NB4 (cell line): ENCODE measurements around the gene NSD1.

ENCODE experiments used
- DNase-seq: peaks from one replicate; pipeline ENCODE4 v3.0.0; 2010; ENCODE audit warnings: low read depth
- H3K4me3 ChIP-seq: one replicate; pipeline ENCODE4 v1.5.1; 2011; ENCODE audit warnings: mild to moderate bottlenecking, low read depth, low read length, moderate library complexity
- CTCF ChIP-seq: IDR thresholded peaks from one replicate; pipeline ENCODE4 v1.5.1; 2012; ENCODE audit warnings: low read depth, low read length
- MAX ChIP-seq: IDR thresholded peaks from 2 replicates; pipeline ENCODE4 v1.6.1; 2011; ENCODE audit warnings: low read depth, low read length
- MYC ChIP-seq: IDR thresholded peaks from 2 replicates; pipeline ENCODE4 v1.6.1; 2011; ENCODE audit warnings: low read depth, low read length
- POLR2A ChIP-seq: IDR thresholded peaks from 2 replicates; pipeline ENCODE4 v1.6.1; 2011; ENCODE audit warnings: mild to moderate bottlenecking; ENCODE audit not compliant: insufficient read length; ENCODE audit errors: extremely low read depth

NSD1 gene

DNA sequence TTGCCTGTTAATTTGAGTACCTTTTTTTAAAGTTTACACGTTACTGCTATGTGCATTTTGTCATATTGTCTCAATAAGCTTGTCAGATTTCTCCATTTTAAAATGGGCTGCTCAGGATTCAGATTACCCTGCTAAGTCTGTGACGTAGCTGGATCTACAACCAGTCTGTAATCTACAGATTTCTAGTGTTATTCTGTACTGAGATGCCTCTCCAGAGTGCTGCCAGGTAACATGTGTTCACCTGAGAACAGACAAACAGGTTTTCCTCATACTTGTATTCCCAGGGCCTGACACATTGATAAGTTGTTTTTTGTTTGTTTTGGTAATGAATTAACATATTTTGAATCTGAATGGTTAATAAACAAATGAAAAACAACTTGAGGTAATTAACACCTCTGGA, 154.6 kb downstream of the NSD1 start:
- no peak overlapping the region for H3K4me3 ChIP-seq
- no peak for TF ChIP-seq MYC
- no peak for TF ChIP-seq POLR2A
- TF ChIP-seq MAX = no peak
- TF ChIP-seq CTCF = no peak
- no peak for DNase-seq

DNA sequence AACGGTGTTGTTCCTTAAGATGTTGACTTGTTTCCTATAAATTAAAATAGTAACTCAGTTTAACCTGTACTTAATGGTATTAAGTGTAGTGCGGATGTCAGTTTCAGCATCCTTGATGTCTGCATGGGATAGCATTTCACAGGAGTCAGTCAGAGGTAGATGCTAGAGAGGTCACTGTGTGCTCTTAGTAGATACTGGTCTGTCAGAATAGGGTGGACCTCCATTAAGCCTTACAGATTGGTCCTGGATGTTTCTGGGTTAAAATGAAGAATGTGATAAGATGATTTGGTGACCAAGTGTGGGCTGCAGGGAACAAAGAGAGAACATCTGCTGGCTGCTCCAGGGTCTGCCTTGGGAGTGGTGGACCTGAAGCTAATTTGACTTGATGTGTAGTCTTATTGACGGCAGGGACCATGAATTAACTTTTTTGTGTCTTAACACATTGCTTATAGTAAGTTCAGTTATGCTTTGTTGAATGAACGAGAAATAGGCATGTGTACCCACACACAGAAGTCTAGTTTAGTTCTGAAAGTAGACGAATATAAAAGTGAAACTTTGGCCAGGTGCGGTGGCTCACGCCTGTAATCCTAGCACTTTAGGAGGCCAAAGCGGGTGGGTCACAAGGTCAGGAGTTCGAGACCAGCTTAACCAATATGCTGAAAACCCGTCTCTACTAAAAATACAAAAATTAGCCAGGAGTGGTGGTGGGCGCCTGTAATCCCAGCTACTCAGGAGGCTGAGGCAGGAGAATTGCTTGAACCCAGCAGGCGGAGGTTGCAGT, 157.4 kb downstream of the NSD1 start:
- no peak for DNase-seq
- no peak for TF ChIP-seq POLR2A
- no peak for TF ChIP-seq CTCF
- TF ChIP-seq MYC = no peak
- TF ChIP-seq MAX = no peak
- H3K4me3 ChIP-seq = no peak overlapping the region

DNA sequence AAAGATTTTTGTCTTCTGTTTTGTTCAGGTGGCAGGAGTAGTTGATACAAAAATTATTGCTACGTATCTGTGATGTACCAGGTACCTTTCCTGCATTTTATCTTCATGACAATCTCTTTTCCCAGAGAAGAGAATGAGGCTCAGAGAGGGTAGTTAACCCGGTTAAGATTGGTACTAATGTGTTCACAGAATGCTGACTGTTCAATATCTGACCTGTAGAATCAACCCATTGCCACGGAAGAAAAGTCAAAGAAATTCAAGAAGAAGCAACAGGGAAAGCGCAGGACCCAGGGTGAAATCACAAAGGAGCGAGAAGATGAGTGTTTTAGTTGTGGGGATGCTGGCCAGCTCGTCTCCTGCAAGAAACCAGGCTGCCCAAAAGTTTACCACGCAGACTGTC, 158.2 kb downstream of the NSD1 start:
- no peak overlapping the region for H3K4me3 ChIP-seq
- TF ChIP-seq MAX (no peak), POLR2A (no peak), MYC (no peak), CTCF (no peak)
- no peak for DNase-seq

DNA sequence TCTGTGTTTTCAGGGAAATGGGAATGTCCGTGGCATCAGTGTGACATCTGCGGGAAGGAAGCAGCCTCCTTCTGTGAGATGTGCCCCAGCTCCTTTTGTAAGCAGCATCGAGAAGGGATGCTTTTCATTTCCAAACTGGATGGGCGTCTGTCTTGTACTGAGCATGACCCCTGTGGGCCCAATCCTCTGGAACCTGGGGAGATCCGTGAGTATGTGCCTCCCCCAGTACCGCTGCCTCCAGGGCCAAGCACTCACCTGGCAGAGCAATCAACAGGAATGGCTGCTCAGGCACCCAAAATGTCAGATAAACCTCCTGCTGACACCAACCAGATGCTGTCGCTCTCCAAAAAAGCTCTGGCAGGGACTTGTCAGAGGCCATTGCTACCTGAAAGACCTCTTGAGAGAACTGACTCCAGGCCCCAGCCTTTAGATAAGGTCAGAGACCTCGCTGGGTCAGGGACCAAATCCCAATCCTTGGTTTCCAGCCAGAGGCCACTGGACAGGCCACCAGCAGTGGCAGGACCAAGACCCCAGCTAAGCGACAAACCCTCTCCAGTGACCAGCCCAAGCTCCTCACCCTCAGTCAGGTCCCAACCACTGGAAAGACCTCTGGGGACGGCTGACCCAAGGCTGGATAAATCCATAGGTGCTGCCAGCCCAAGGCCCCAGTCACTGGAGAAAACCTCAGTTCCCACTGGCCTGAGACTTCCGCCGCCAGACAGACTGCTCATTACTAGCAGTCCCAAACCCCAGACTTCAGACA, 160.4 kb downstream of the NSD1 start:
- DNase-seq = no peak
- no peak for TF ChIP-seq CTCF
- no peak for TF ChIP-seq MYC
- no peak for TF ChIP-seq POLR2A
- no peak for TF ChIP-seq MAX
- no peak overlapping the region for H3K4me3 ChIP-seq

DNA sequence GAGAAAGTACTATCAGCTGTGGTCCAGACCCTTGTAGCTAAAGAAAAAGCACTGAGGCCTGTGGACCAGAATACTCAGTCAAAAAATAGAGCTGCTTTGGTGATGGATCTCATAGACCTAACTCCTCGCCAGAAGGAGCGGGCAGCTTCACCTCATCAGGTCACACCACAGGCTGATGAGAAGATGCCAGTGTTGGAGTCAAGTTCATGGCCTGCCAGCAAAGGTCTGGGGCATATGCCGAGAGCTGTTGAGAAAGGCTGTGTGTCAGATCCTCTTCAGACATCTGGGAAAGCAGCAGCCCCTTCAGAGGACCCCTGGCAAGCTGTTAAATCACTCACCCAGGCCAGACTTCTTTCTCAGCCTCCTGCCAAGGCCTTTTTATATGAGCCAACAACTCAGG, 161.1 kb downstream of the NSD1 start:
- TF ChIP-seq MAX (no peak), CTCF (no peak), POLR2A (no peak), MYC (no peak)
- no peak for DNase-seq
- H3K4me3 ChIP-seq = no peak overlapping the region
